H9 (cell line): ENCODE measurements around the gene ADGRG2. TPM values are rescaled to one million over a fixed set of nuclear protein-coding genes. Genes with fewer than 3 reads are reported as not detected.
"Not testable (repeated sequence)": the region's sequence is repeated elsewhere in the genome, so short reads cannot be mapped to it uniquely, and the experiment has no call there.

ENCODE experiments used
- DNase-seq: peaks from one replicate; pipeline ENCODE4 v3.0.0-alpha.2; 2017
- H2AFZ ChIP-seq: one replicate; pipeline ENCODE4 v1.6.1; 2013; ENCODE audit warnings: mild to moderate bottlenecking, low read length, control low read depth, moderate library complexity
- H2AK5ac ChIP-seq: 2 replicates; pipeline ENCODE4 v1.6.1; 2013; ENCODE audit warnings: low read length, control low read depth, mixed read lengths; ENCODE audit not compliant: insufficient read length
- H2BK120ac ChIP-seq: one replicate; pipeline ENCODE4 v1.6.1; 2013; ENCODE audit warnings: low read depth, mild to moderate bottlenecking, low read length, control low read depth, inconsistent platforms; ENCODE audit not compliant: poor library complexity, severe bottlenecking
- H2BK12ac ChIP-seq: 2 replicates; pipeline ENCODE4 v1.6.1; 2013; ENCODE audit warnings: low read length, control low read depth, mixed read lengths, low read depth; ENCODE audit not compliant: insufficient read length
- H2BK15ac ChIP-seq: 2 replicates; pipeline ENCODE4 v1.6.1; 2013; ENCODE audit warnings: low read depth, low read length, control low read depth
- H2BK20ac ChIP-seq: one replicate; pipeline ENCODE4 v1.6.1; 2013; ENCODE audit warnings: low read depth, mild to moderate bottlenecking, low read length, control low read depth, inconsistent platforms; ENCODE audit not compliant: poor library complexity, severe bottlenecking
- H2BK5ac ChIP-seq: 2 replicates; pipeline ENCODE4 v1.6.1; 2013; ENCODE audit warnings: low read length, control low read depth, mixed read lengths; ENCODE audit not compliant: insufficient read length
- H3K14ac ChIP-seq: 2 replicates; pipeline ENCODE4 v1.6.1; 2013; ENCODE audit warnings: low read length, control low read depth; ENCODE audit not compliant: insufficient read depth
- H3K18ac ChIP-seq: 2 replicates; pipeline ENCODE4 v1.6.1; 2013; ENCODE audit warnings: low read depth, mild to moderate bottlenecking, mixed read lengths, low read length, control low read depth; ENCODE audit not compliant: insufficient read length
- H3K23ac ChIP-seq: 2 replicates; pipeline ENCODE4 v1.6.1; 2013; ENCODE audit warnings: low read length, control low read depth, mixed read lengths, low read depth; ENCODE audit not compliant: insufficient read length
- H3K23me2 ChIP-seq: 2 replicates; pipeline ENCODE4 v1.6.1; 2013; ENCODE audit warnings: low read depth, mild to moderate bottlenecking, mixed read lengths, low read length, control low read depth; ENCODE audit not compliant: insufficient read length, poor library complexity, severe bottlenecking
- H3K27ac ChIP-seq: 2 replicates; pipeline ENCODE4 v1.5.1; 2013; ENCODE audit warnings: low read length, control low read depth, mixed read lengths, low read depth; ENCODE audit not compliant: insufficient read length
- H3K27me3 ChIP-seq: 2 replicates; pipeline ENCODE4 v1.6.1; 2013; ENCODE audit warnings: low read length, control low read depth, inconsistent platforms; ENCODE audit not compliant: insufficient read depth
- H3K4ac ChIP-seq: 2 replicates; pipeline ENCODE4 v1.6.1; 2013; ENCODE audit warnings: low read depth, mild to moderate bottlenecking, control low read depth, inconsistent platforms, low read length, moderate library complexity
- H3K4me1 ChIP-seq: 2 replicates; pipeline ENCODE4 v1.6.1; 2013; ENCODE audit warnings: low read length, control low read depth, inconsistent platforms; ENCODE audit not compliant: insufficient read depth
- H3K4me2 ChIP-seq: 2 replicates; pipeline ENCODE4 v1.6.1; 2013; ENCODE audit warnings: low read length, control low read depth, mixed read lengths; ENCODE audit not compliant: insufficient read length, insufficient read depth
- H3K56ac ChIP-seq: 2 replicates; pipeline ENCODE4 v1.6.1; 2013; ENCODE audit warnings: low read depth, mild to moderate bottlenecking, mixed read lengths, low read length, control low read depth; ENCODE audit not compliant: insufficient read length
- H3K79me1 ChIP-seq: 2 replicates; pipeline ENCODE4 v1.6.1; 2013; ENCODE audit warnings: low read depth, mild to moderate bottlenecking, moderate library complexity, low read length, control low read depth, inconsistent platforms; ENCODE audit not compliant: insufficient read depth, poor library complexity, severe bottlenecking
- H3K79me2 ChIP-seq: 2 replicates; pipeline ENCODE4 v1.6.1; 2013; ENCODE audit warnings: low read length, control low read depth, inconsistent platforms; ENCODE audit not compliant: insufficient read depth
- H3K9ac ChIP-seq: 2 replicates; pipeline ENCODE4 v1.6.1; 2013; ENCODE audit warnings: low read length, control low read depth, mixed read lengths; ENCODE audit not compliant: insufficient read length; ENCODE audit errors: extremely low read depth
- H3K9me3 ChIP-seq: one replicate; pipeline ENCODE4 v1.6.1; 2013; ENCODE audit warnings: low read depth, low read length, inconsistent platforms; ENCODE audit not compliant: control insufficient read depth
- H3T11ph ChIP-seq: one replicate; pipeline ENCODE4 v1.6.1; 2013; ENCODE audit warnings: mild to moderate bottlenecking, low read length, control low read depth, inconsistent platforms
- H4K20me1 ChIP-seq: one replicate; pipeline ENCODE4 v1.6.1; 2013; ENCODE audit not compliant: control insufficient read depth, insufficient read length, insufficient read depth
- H4K5ac ChIP-seq: 2 replicates; pipeline ENCODE4 v1.6.1; 2013; ENCODE audit warnings: low read depth, mild to moderate bottlenecking, mixed read lengths, low read length, control low read depth; ENCODE audit not compliant: insufficient read length
- H4K8ac ChIP-seq: replicated peaks from 2 replicates; pipeline ENCODE4 v1.6.1; 2013; ENCODE audit warnings: low read length, control low read depth, mixed read lengths, low read depth; ENCODE audit not compliant: insufficient read length
- H4K91ac ChIP-seq: 2 replicates; pipeline ENCODE4 v1.6.1; 2013; ENCODE audit warnings: low read depth, mild to moderate bottlenecking, moderate library complexity, mixed read lengths, low read length, control low read depth; ENCODE audit not compliant: insufficient read length
- H3K27ac Mint-ChIP-seq, 3 experiments: 2 replicates in 2 of 3; 3 replicates in 1 of 3; pipeline ENCODE4 v1.8.0; 2020 to 2021; ENCODE audit warnings: mixed read lengths in 3 of 3, mild to moderate bottlenecking in 1 of 3, moderate library complexity in 1 of 3
- H3K27me3 Mint-ChIP-seq: 2 replicates; pipeline ENCODE4 v1.8.0; 2021; ENCODE audit warnings: low read depth, mild to moderate bottlenecking, moderate library complexity, mixed read lengths
- H3K36me3 Mint-ChIP-seq, 3 experiments: 2 replicates in 2 of 3; 3 replicates in 1 of 3; pipeline ENCODE4 v1.8.0; 2020 to 2021; ENCODE audit warnings: low read depth in 3 of 3, mixed read lengths in 3 of 3; ENCODE audit not compliant: insufficient read depth in 1 of 3
- H3K4me1 Mint-ChIP-seq, 2 experiments: 2 replicates each; pipeline ENCODE4 v1.8.0; 2020; ENCODE audit warnings: mixed read lengths in 2 of 2
- H3K4me3 Mint-ChIP-seq, 2 experiments: 2 replicates in 1 of 2; 3 replicates in 1 of 2; pipeline ENCODE4 v1.8.0; 2020 to 2021; ENCODE audit warnings: mild to moderate bottlenecking in 2 of 2, mixed read lengths in 2 of 2, moderate library complexity in 1 of 2
- H3K9me3 Mint-ChIP-seq, 2 experiments: 2 replicates in 1 of 2; 3 replicates in 1 of 2; pipeline ENCODE4 v1.8.0; 2020; ENCODE audit warnings: mild to moderate bottlenecking in 2 of 2, mixed read lengths in 2 of 2, moderate library complexity in 1 of 2
- WGBS: extraction: QIAGEN DNeasy Blood & Tissue Kit; methylation state at CpG from one replicate; pipeline ENCODE4 v1.1.7; 2013; ENCODE audit warnings: missing lambda C conversion rate, low lambda C conversion rate, mixed read lengths; ENCODE audit not compliant: insufficient read length; ENCODE audit errors: extremely low coverage; 5-methylcytosine and 5-hydroxymethylcytosine counted together
- total RNA-seq: library from RNA; stranded (reverse); gene quantifications from 2 replicates; pipeline ENCODE4 v1.2.1, GENCODE V29; 2021
- TF ChIP-seq, protein P1 (sequence below): fragments of 200-600 bp; sonication (generic); conservative IDR thresholded peaks from 3 replicates; pipeline ENCODE4 v1.8.0; 2021; ENCODE audit warnings: antibody characterized with exemption, mild to moderate bottlenecking

Gene ADGRG2
- total RNA-seq, 1 experiment from 2014 or later: 6.8 TPM

DNA sequence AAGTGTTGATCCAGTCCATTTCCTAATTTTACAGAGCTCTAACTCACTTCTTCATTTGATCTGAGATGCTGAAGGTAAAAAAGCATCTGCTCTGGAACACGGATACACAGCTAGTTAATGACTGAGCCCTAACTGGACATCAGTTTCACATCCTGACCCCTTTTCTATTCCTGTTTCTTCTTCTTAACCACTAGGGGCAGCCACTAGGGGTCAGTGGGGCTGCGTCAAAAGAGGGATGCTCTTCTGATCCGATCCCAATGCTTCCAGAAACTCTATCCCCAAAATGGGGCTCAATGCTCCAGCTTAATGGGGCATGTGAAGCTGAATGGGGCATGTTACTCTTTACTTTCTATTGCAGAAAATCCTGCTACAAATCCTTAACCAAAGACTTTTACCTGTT is 105.0 kb downstream of the ADGRG2 start:
- no peak overlapping the region for H3K18ac ChIP-seq
- H3K23ac ChIP-seq: no peak overlapping the region
- no peak overlapping the region for H2BK15ac ChIP-seq
- no peak overlapping the region for H3K14ac ChIP-seq
- peaks cover 1% of the 10 kb centered on the region for H3K27me3 Mint-ChIP-seq
- H3K23me2 ChIP-seq: no peaks in the 10 kb centered on the region
- no peak overlapping the region for H3K4ac ChIP-seq
- H3K9me3 Mint-ChIP-seq: peaks cover 59 to 64% of the 10 kb centered on the region in 2 experiments
- H3K9me3 ChIP-seq: peaks cover 23% of the 10 kb centered on the region
- H3K56ac ChIP-seq: no peak overlapping the region
- H3K36me3 Mint-ChIP-seq: peaks cover 14 to 21% (median 18%) of the 10 kb centered on the region in 3 experiments; a peak in 6 of 7 replicates
- H2BK12ac ChIP-seq: no peak overlapping the region
- peak overlapping the region in 1 of 3 experiments; percentile 48; a peak in 1 of 7 replicates for H3K27ac Mint-ChIP-seq
- no peaks in the 10 kb centered on the region for H3K4me1 ChIP-seq
- no peaks in the 10 kb centered on the region for H3K79me2 ChIP-seq
- H4K20me1 ChIP-seq: no peaks in the 10 kb centered on the region
- no peak overlapping the region for H4K5ac ChIP-seq
- H3T11ph ChIP-seq: no peak overlapping the region
- no peak overlapping the region for H2BK5ac ChIP-seq
- no CpG with 5 or more reads among the region's 3 CpGs for WGBS
- H3K4me1 Mint-ChIP-seq: no peaks in the 10 kb centered on the region
- no peak overlapping the region for H2BK120ac ChIP-seq
- H4K8ac ChIP-seq: no peak overlapping the region
- no peak overlapping the region for H2AK5ac ChIP-seq
- H3K27ac ChIP-seq: no peak overlapping the region
- H3K27me3 ChIP-seq: no peaks in the 10 kb centered on the region
- no peak overlapping the region for H4K91ac ChIP-seq
- peak; percentile 35 for DNase-seq
- H3K4me3 Mint-ChIP-seq: no peak overlapping the region
- H3K79me1 ChIP-seq: no peaks in the 10 kb centered on the region
- TF ChIP-seq, protein P1, sequence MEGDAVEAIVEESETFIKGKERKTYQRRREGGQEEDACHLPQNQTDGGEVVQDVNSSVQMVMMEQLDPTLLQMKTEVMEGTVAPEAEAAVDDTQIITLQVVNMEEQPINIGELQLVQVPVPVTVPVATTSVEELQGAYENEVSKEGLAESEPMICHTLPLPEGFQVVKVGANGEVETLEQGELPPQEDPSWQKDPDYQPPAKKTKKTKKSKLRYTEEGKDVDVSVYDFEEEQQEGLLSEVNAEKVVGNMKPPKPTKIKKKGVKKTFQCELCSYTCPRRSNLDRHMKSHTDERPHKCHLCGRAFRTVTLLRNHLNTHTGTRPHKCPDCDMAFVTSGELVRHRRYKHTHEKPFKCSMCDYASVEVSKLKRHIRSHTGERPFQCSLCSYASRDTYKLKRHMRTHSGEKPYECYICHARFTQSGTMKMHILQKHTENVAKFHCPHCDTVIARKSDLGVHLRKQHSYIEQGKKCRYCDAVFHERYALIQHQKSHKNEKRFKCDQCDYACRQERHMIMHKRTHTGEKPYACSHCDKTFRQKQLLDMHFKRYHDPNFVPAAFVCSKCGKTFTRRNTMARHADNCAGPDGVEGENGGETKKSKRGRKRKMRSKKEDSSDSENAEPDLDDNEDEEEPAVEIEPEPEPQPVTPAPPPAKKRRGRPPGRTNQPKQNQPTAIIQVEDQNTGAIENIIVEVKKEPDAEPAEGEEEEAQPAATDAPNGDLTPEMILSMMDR: peak; percentile 73; the same call in 2 of the 3 replicates
- H2AFZ ChIP-seq: no peak overlapping the region
- no peak overlapping the region for H3K9ac ChIP-seq
- H3K4me2 ChIP-seq: no peak overlapping the region
- no peak overlapping the region for H2BK20ac ChIP-seq

GRCh38 chrX:19016614-19017013 is 105.7 kb downstream of the ADGRG2 start:
- H2BK12ac ChIP-seq, H3T11ph ChIP-seq, H3K27me3 Mint-ChIP-seq, H4K5ac ChIP-seq, H3K23ac ChIP-seq, H3K4me3 Mint-ChIP-seq, H2BK120ac ChIP-seq, H4K8ac ChIP-seq, H3K27ac Mint-ChIP-seq, H3K79me1 ChIP-seq, H2BK20ac ChIP-seq, H3K4ac ChIP-seq, H3K4me1 Mint-ChIP-seq, H3K27me3 ChIP-seq, H3K18ac ChIP-seq, DNase-seq, H2AFZ ChIP-seq, H3K4me1 ChIP-seq, H3K27ac ChIP-seq, H4K91ac ChIP-seq, H3K56ac ChIP-seq, H3K79me2 ChIP-seq, H2BK5ac ChIP-seq, H2AK5ac ChIP-seq, H4K20me1 ChIP-seq, H3K9ac ChIP-seq, H3K14ac ChIP-seq, H2BK15ac ChIP-seq, H3K23me2 ChIP-seq, H3K4me2 ChIP-seq: not testable (repeated sequence)
- peaks cover 26% of the 10 kb centered on the region for H3K9me3 ChIP-seq
- WGBS: no CpG with 5 or more reads among the region's 8 CpGs
- peaks cover 62 to 67% of the 10 kb centered on the region in 2 experiments for H3K9me3 Mint-ChIP-seq
- peaks cover 14 to 21% (median 16%) of the 10 kb centered on the region in 3 experiments; a peak in 6 of 7 replicates for H3K36me3 Mint-ChIP-seq
